Measurements from ENCODE around the gene DIP2C.

- TF ChIP-seq POLR2AphosphoS5 (IDR thresholded peaks at IDR 0.05; ENCODE audit: low read depth, low read length) (no peak), MAX (IDR thresholded peaks at IDR 0.05; ENCODE audit: low read depth) (no peak), NFIC (IDR thresholded peaks at IDR 0.05; ENCODE audit: borderline replicate concordance) (no peak), CTCF (IDR thresholded peaks at IDR 0.05) (no peak), GABPA (IDR thresholded peaks at IDR 0.05; ENCODE audit: low read depth) (no peak), RAD21 (IDR thresholded peaks at IDR 0.05; ENCODE audit: low read length) (no peak), REST (IDR thresholded peaks at IDR 0.05; ENCODE audit: low read depth, low read length) (no peak), MXI1 (IDR thresholded peaks at IDR 0.05; ENCODE audit: low read depth, low read length) (no peak), CHD2 (IDR thresholded peaks at IDR 0.05; ENCODE audit: low read length, partially characterized antibody) (no peak)
These were observed 7.8 kb upstream of the DIP2C start for GRCh38 chr10:697097-697875.
